Hepatocyte (in vitro differentiated cells): ENCODE data around the gene ARHGAP22.

Experiments
- CTCF ChIP-seq: fragments of 200-600 bp; sonication (generic); IDR thresholded peaks from 2 replicates; pipeline ENCODE4 v1.5.1; 2016; ENCODE audit warnings: antibody characterized with exemption, mild to moderate bottlenecking; ENCODE audit not compliant: poor library complexity
- EZH2 ChIP-seq: fragments of 200-600 bp; sonication (generic); IDR thresholded peaks from 2 replicates; pipeline ENCODE4 v1.6.1; 2016; ENCODE audit warnings: antibody characterized with exemption, mild to moderate bottlenecking, borderline replicate concordance
- EZH2phosphoT487 ChIP-seq: fragments of 200-600 bp; sonication (generic); IDR thresholded peaks from one replicate; pipeline ENCODE4 v1.6.1; 2018; ENCODE audit warnings: antibody characterized with exemption, mild to moderate bottlenecking, low read depth, moderate library complexity; ENCODE audit not compliant: unreplicated experiment, severe bottlenecking

DNA sequence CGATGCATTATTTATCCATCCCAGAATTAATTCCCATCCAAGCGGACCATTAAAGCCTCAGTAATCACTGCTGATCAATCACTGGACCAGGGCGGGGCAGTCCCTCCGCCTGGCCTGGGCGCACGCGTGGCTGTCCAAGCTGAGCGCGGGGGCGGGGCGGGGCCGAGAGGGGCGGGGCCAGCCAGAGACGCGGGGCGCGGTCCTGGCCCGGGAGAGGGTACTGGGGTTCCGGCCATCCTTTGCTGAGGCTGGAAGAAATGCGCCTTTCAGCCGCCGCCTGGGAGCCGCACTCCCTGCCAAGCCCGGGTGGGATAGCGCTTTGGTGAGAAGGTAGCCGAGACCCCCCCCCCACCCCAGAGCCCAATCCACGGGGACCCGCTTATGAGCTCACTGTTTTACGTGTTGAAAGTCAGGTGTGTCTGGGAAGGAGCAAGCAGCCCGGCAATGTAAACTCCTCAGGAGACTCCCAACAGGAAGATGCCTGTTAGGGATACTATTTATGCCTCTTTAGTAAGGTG, at the start of gene ARHGAP22:
- TF ChIP-seq CTCF: no peak
- TF ChIP-seq EZH2: no peak
- TF ChIP-seq EZH2phosphoT487: no peak
